ENCODE data around the gene NXN.

DNA sequence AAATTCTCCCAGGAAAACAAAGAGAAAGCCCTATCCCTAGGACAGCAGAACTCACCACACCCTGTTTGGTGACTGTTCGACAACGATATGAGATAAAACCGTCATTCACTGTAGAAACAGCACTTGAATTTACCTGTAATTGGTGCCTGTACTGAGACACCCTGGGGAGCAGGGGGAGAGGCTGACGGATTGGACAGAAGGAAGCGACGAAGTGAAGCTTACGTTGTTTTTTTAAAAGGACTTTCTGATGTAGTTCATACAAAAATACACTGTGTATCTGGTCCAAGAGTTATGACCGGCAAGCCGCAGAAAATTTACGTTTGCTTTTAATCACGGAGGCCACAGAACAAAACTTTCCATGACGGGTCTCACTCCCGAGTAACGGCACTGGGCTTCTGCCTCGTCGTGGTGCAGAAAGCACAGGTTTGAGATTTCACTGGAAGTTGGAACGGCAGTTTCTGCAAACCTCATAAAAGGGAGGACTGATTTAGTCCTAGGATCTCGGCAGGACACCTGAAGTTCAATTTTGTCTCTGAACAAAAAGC, 9.7 kb downstream of the NXN start:
- TF ChIP-seq, protein P1, sequence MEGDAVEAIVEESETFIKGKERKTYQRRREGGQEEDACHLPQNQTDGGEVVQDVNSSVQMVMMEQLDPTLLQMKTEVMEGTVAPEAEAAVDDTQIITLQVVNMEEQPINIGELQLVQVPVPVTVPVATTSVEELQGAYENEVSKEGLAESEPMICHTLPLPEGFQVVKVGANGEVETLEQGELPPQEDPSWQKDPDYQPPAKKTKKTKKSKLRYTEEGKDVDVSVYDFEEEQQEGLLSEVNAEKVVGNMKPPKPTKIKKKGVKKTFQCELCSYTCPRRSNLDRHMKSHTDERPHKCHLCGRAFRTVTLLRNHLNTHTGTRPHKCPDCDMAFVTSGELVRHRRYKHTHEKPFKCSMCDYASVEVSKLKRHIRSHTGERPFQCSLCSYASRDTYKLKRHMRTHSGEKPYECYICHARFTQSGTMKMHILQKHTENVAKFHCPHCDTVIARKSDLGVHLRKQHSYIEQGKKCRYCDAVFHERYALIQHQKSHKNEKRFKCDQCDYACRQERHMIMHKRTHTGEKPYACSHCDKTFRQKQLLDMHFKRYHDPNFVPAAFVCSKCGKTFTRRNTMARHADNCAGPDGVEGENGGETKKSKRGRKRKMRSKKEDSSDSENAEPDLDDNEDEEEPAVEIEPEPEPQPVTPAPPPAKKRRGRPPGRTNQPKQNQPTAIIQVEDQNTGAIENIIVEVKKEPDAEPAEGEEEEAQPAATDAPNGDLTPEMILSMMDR (IDR thresholded peaks at IDR 0.05) = no peak
- TF ChIP-seq POLR2AphosphoS5 (IDR thresholded peaks at IDR 0.05; ENCODE audit: low read depth, low read length) (no peak), TCF7L2 (IDR thresholded peaks at IDR 0.05; ENCODE audit: low read depth, low read length) (no peak), SIN3A (IDR thresholded peaks at IDR 0.05; ENCODE audit: borderline replicate concordance, insufficient read depth, low read depth, low read length) (no peak)
- TF ChIP-seq, protein P2, sequence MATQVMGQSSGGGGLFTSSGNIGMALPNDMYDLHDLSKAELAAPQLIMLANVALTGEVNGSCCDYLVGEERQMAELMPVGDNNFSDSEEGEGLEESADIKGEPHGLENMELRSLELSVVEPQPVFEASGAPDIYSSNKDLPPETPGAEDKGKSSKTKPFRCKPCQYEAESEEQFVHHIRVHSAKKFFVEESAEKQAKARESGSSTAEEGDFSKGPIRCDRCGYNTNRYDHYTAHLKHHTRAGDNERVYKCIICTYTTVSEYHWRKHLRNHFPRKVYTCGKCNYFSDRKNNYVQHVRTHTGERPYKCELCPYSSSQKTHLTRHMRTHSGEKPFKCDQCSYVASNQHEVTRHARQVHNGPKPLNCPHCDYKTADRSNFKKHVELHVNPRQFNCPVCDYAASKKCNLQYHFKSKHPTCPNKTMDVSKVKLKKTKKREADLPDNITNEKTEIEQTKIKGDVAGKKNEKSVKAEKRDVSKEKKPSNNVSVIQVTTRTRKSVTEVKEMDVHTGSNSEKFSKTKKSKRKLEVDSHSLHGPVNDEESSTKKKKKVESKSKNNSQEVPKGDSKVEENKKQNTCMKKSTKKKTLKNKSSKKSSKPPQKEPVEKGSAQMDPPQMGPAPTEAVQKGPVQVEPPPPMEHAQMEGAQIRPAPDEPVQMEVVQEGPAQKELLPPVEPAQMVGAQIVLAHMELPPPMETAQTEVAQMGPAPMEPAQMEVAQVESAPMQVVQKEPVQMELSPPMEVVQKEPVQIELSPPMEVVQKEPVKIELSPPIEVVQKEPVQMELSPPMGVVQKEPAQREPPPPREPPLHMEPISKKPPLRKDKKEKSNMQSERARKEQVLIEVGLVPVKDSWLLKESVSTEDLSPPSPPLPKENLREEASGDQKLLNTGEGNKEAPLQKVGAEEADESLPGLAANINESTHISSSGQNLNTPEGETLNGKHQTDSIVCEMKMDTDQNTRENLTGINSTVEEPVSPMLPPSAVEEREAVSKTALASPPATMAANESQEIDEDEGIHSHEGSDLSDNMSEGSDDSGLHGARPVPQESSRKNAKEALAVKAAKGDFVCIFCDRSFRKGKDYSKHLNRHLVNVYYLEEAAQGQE (IDR thresholded peaks at IDR 0.05; ENCODE audit: insufficient read depth in 1 of 2, low read depth in 2 of 2, low read length in 1 of 2) = no peak

Data from Panc1 (cell line).